ENCODE measurements around the gene MYH6.
"Not testable (repeated sequence)": the region's sequence is repeated elsewhere in the genome, so short reads cannot be mapped to it uniquely, and the experiment has no call there.

- not testable (repeated sequence) for TF ChIP-seq CTCF, POLR2A (IDR thresholded peaks at IDR 0.05)
These were observed 21.8 kb downstream of the MYH6 start for GRCh38 chr14:23386266-23386657.

Data from body of pancreas (tissue), 4 donors.